ENCODE results near the gene CENPS.
"Not testable (repeated sequence)": the region's sequence is repeated elsewhere in the genome, so short reads cannot be mapped to it uniquely, and the experiment has no call there.

CENPS gene

GRCh38 chr1:10473145-10473765, 43.0 kb downstream of the CENPS start:
- Histone ChIP-seq H3K9me3 (ENCODE audit: control insufficient read depth, low read length) (no peaks in the 10 kb centered on the region), H3K27ac (ENCODE audit: low read depth, low read length, severe bottlenecking) (no peak overlapping the region), H3K4me3 (ENCODE audit: extremely low read depth, insufficient read depth, low read length, poor library complexity, severe bottlenecking) (no peak overlapping the region), H3K36me3 (ENCODE audit: control insufficient read depth, insufficient read depth, low read length) (peaks cover 24% of the 10 kb centered on the region), H3K4me1 (ENCODE audit: control insufficient read depth, insufficient read depth, low read length, poor library complexity, severe bottlenecking) (peaks cover 7% of the 10 kb centered on the region)
- WGBS, 2 experiments (ENCODE audit: insufficient coverage in 2 of 2): 92 to 93% methylated on average over 12 to 15 of the region's 23 CpGs

GRCh38 chr1:10474309-10474612, 44.0 kb downstream of the CENPS start:
- not testable (repeated sequence) for H3K4me1 ChIP-seq (ENCODE audit: control insufficient read depth, insufficient read depth, low read length, poor library complexity, severe bottlenecking); H3K27ac ChIP-seq (ENCODE audit: low read depth, low read length, severe bottlenecking); H3K9me3 ChIP-seq (ENCODE audit: control insufficient read depth, low read length)
- WGBS, 2 experiments (ENCODE audit: insufficient coverage in 2 of 2): 90 to 94% methylated on average over 5 to 6 of the region's 10 CpGs
- peaks cover 17% of the 10 kb centered on the region for H3K36me3 ChIP-seq (ENCODE audit: control insufficient read depth, insufficient read depth, low read length)
- peak overlapping the region; percentile 82 for H3K4me3 ChIP-seq (ENCODE audit: extremely low read depth, insufficient read depth, low read length, poor library complexity, severe bottlenecking)

- H3K9me3 ChIP-seq (ENCODE audit: control insufficient read depth, low read length): no peaks in the 10 kb centered on the region
- peaks cover 7% of the 10 kb centered on the region for H3K4me1 ChIP-seq (ENCODE audit: control insufficient read depth, insufficient read depth, low read length, poor library complexity, severe bottlenecking)
- peaks cover 17% of the 10 kb centered on the region for H3K36me3 ChIP-seq (ENCODE audit: control insufficient read depth, insufficient read depth, low read length)
- H3K27ac ChIP-seq (ENCODE audit: low read depth, low read length, severe bottlenecking): peak within 1 kb of the TSS; percentile 41
- peak within 1 kb of the TSS; percentile 82 for H3K4me3 ChIP-seq (ENCODE audit: extremely low read depth, insufficient read depth, low read length, poor library complexity, severe bottlenecking)
- 17 to 21% methylated on average over 33 to 40 of the region's 50 CpGs for whole genome bisulfite sequencing, 2 experiments (ENCODE audit: insufficient coverage in 2 of 2)
Observed at GRCh38 chr1:10474613-10475507, 44.6 kb downstream of the CENPS start, which contains the start of gene PEX14. TSS of gene PEX14 (plus strand) at chr1:10474950. CDS start at chr1:10474967, 17 bp downstream.

- Histone ChIP-seq H3K27ac (ENCODE audit: low read depth, low read length, severe bottlenecking) (peak overlapping the region; percentile 41), H3K9me3 (ENCODE audit: control insufficient read depth, low read length) (no peaks in the 10 kb centered on the region), H3K4me1 (ENCODE audit: control insufficient read depth, insufficient read depth, low read length, poor library complexity, severe bottlenecking) (peaks cover 7% of the 10 kb centered on the region), H3K4me3 (ENCODE audit: extremely low read depth, insufficient read depth, low read length, poor library complexity, severe bottlenecking) (peak overlapping the region; percentile 82), H3K36me3 (ENCODE audit: control insufficient read depth, insufficient read depth, low read length) (peaks cover 12% of the 10 kb centered on the region)
- 2 to 7% methylated on average over 6 to 7 of the region's 13 CpGs for WGBS, 2 experiments (ENCODE audit: insufficient coverage in 2 of 2)
Observed at GRCh38 chr1:10475510-10475909, 45.3 kb downstream of the CENPS start.

- WGBS, 2 experiments (ENCODE audit: insufficient coverage in 2 of 2): 80 to 95% methylated on average over 5 to 7 of the region's 8 CpGs
- Histone ChIP-seq H3K27ac (ENCODE audit: low read depth, low read length, severe bottlenecking) (no peak overlapping the region), H3K9me3 (ENCODE audit: control insufficient read depth, low read length) (no peaks in the 10 kb centered on the region), H3K36me3 (ENCODE audit: control insufficient read depth, insufficient read depth, low read length) (peaks cover 13% of the 10 kb centered on the region), H3K4me3 (ENCODE audit: extremely low read depth, insufficient read depth, low read length, poor library complexity, severe bottlenecking) (no peak overlapping the region), H3K4me1 (ENCODE audit: control insufficient read depth, insufficient read depth, low read length, poor library complexity, severe bottlenecking) (peaks cover 7% of the 10 kb centered on the region)
Observed at GRCh38 chr1:10479296-10479695, 49.1 kb downstream of the CENPS start.

GRCh38 chr1:10480614-10481013, 50.4 kb downstream of the CENPS start:
- Histone ChIP-seq H3K9me3 (ENCODE audit: control insufficient read depth, low read length) (no peaks in the 10 kb centered on the region), H3K27ac (ENCODE audit: low read depth, low read length, severe bottlenecking) (no peak overlapping the region), H3K4me1 (ENCODE audit: control insufficient read depth, insufficient read depth, low read length, poor library complexity, severe bottlenecking) (peaks cover 7% of the 10 kb centered on the region), H3K4me3 (ENCODE audit: extremely low read depth, insufficient read depth, low read length, poor library complexity, severe bottlenecking) (no peak overlapping the region), H3K36me3 (ENCODE audit: control insufficient read depth, insufficient read depth, low read length) (peaks cover 15% of the 10 kb centered on the region)
- WGBS, 2 experiments (ENCODE audit: insufficient coverage in 2 of 2): 89% methylated on average over 2 of the region's 2 CpGs; no CpG with 5 or more reads in 1 of the 2 experiments

GRCh38 chr1:10484521-10484920, 54.3 kb downstream of the CENPS start:
- Histone ChIP-seq H3K9me3 (ENCODE audit: control insufficient read depth, low read length) (no peaks in the 10 kb centered on the region), H3K36me3 (ENCODE audit: control insufficient read depth, insufficient read depth, low read length) (peaks cover 9% of the 10 kb centered on the region), H3K4me3 (ENCODE audit: extremely low read depth, insufficient read depth, low read length, poor library complexity, severe bottlenecking) (no peak overlapping the region), H3K27ac (ENCODE audit: low read depth, low read length, severe bottlenecking) (no peak overlapping the region), H3K4me1 (ENCODE audit: control insufficient read depth, insufficient read depth, low read length, poor library complexity, severe bottlenecking) (no peaks in the 10 kb centered on the region)
- 96 to 100% methylated on average over 3 to 4 of the region's 6 CpGs for WGBS, 2 experiments (ENCODE audit: insufficient coverage in 2 of 2)

- H3K4me1 ChIP-seq (ENCODE audit: control insufficient read depth, insufficient read depth, low read length, poor library complexity, severe bottlenecking): no peaks in the 10 kb centered on the region
- H3K36me3 ChIP-seq (ENCODE audit: control insufficient read depth, insufficient read depth, low read length): peaks cover 2% of the 10 kb centered on the region
- H3K27ac ChIP-seq (ENCODE audit: low read depth, low read length, severe bottlenecking): no peak overlapping the region
- WGBS, 2 experiments (ENCODE audit: insufficient coverage in 2 of 2): 62 to 91% methylated on average over 1 to 3 of the region's 4 CpGs
- no peak overlapping the region for H3K4me3 ChIP-seq (ENCODE audit: extremely low read depth, insufficient read depth, low read length, poor library complexity, severe bottlenecking)
- no peaks in the 10 kb centered on the region for H3K9me3 ChIP-seq (ENCODE audit: control insufficient read depth, low read length)
Observed at GRCh38 chr1:10489291-10490055, 59.2 kb downstream of the CENPS start.

GRCh38 chr1:10490286-10490970, 60.2 kb downstream of the CENPS start:
- peaks cover 6% of the 10 kb centered on the region for H3K36me3 ChIP-seq (ENCODE audit: control insufficient read depth, insufficient read depth, low read length)
- no peak overlapping the region for H3K4me3 ChIP-seq (ENCODE audit: extremely low read depth, insufficient read depth, low read length, poor library complexity, severe bottlenecking)
- H3K9me3 ChIP-seq (ENCODE audit: control insufficient read depth, low read length): no peaks in the 10 kb centered on the region
- no peak overlapping the region for H3K27ac ChIP-seq (ENCODE audit: low read depth, low read length, severe bottlenecking)
- 75 to 81% methylated on average over 10 of the region's 12 CpGs for WGBS, 2 experiments (ENCODE audit: insufficient coverage in 2 of 2)
- H3K4me1 ChIP-seq (ENCODE audit: control insufficient read depth, insufficient read depth, low read length, poor library complexity, severe bottlenecking): peaks cover 3% of the 10 kb centered on the region

Measured in mesodermal cell (in vitro differentiated cells).